DLD1 (cell line): ENCODE measurements around the gene PARP1.
"Not testable (repeated sequence)": the region's sequence is repeated elsewhere in the genome, so short reads cannot be mapped to it uniquely, and the experiment has no call there.

ENCODE experiments used
- in situ Hi-C: cut with HindIII; loops from 2 replicates; pipeline ENCODE4 v1.10.0; 2017; ENCODE audit warnings: low sequenced_read_pairs

PARP1 gene

GRCh38 chr1:226407497-226408284, at the start of gene PARP1:
PARP1 (minus strand) TSS chr1:226408093; CDS start chr1:226407929, 164 bp downstream.
- in situ Hi-C loops, result loop anchor here (10.0 kb wide), 1 partner anchor 93 kb away; no protein-coding TSS in a partner anchor

GRCh38 chr1:226457307-226457712, 49.4 kb upstream of the PARP1 start:
- in situ Hi-C loops, result no loop called here

GRCh38 chr1:226455843-226456242, 48.0 kb upstream of the PARP1 start:
- in situ Hi-C loops, result no loop called here

GRCh38 chr1:226454349-226454748, 46.5 kb upstream of the PARP1 start:
- in situ Hi-C loops, result no loop called here

GRCh38 chr1:226453015-226453704, 45.3 kb upstream of the PARP1 start:
- in situ Hi-C loops, result no loop called here

GRCh38 chr1:226450688-226451087, 42.8 kb upstream of the PARP1 start:
- in situ Hi-C loops, result no loop called here

- in situ Hi-C loops, result no loop called here
Observed at GRCh38 chr1:226449823-226450222, 41.9 kb upstream of the PARP1 start.

- in situ Hi-C loops, result no loop called here
Observed at GRCh38 chr1:226447932-226448665, 40.2 kb upstream of the PARP1 start.

GRCh38 chr1:226446094-226446493, 38.2 kb upstream of the PARP1 start:
- in situ Hi-C loops, result no loop called here

- in situ Hi-C loops, result no loop called here
Observed at GRCh38 chr1:226444901-226445300, 37.0 kb upstream of the PARP1 start.

GRCh38 chr1:226443439-226443838, 35.5 kb upstream of the PARP1 start:
- in situ Hi-C loops, result no loop called here

GRCh38 chr1:226443033-226443432, 35.1 kb upstream of the PARP1 start:
- in situ Hi-C loops, result no loop called here

- in situ Hi-C loops, result no loop called here
Observed at GRCh38 chr1:226441629-226442028, 33.7 kb upstream of the PARP1 start.

GRCh38 chr1:226440512-226440911, 32.6 kb upstream of the PARP1 start:
- in situ Hi-C loops, result no loop called here

GRCh38 chr1:226438007-226438406, 30.1 kb upstream of the PARP1 start:
- in situ Hi-C loops, result no loop called here

- in situ Hi-C loops, result no loop called here
Observed at GRCh38 chr1:226436855-226437491, 29.1 kb upstream of the PARP1 start.

GRCh38 chr1:226436472-226436854, 28.6 kb upstream of the PARP1 start:
- in situ Hi-C loops, result no loop called here

- in situ Hi-C loops, result no loop called here
Observed at GRCh38 chr1:226433341-226433720, 25.4 kb upstream of the PARP1 start.

GRCh38 chr1:226432586-226433340, 24.9 kb upstream of the PARP1 start:
- in situ Hi-C loops, result no loop called here

GRCh38 chr1:226431898-226432297, 24.0 kb upstream of the PARP1 start:
- in situ Hi-C loops, result not testable (repeated sequence)
